GM12878 (cell line): ENCODE measurements around the gene ATP2C1. TPM values are rescaled to one million over a fixed set of nuclear protein-coding genes. Genes with fewer than 3 reads are reported as not detected.

Experiments used
- ATAC-seq: fragments of 200-7000 bp; cut with Tn5 transposase; 3 replicates; pipeline ENCODE4 v1.9.1; 2020; ENCODE audit warnings: mild to moderate bottlenecking, moderate library complexity
- BruUV-seq: library from RNA; stranded (reverse); fragments of 400-500 nt; replicated peaks from 2 replicates; lab custom pipeline; 2021; lab: Mats Ljungman, UMichigan
- CTCF ChIA-PET: fragments of 300-600 bp; sonication (Branson Sonifier 250); formaldehyde crosslinking; extraction: SDS; loops from one replicate; lab custom pipeline; 2021; ENCODE audit warnings: inconsistent platforms; lab: Yijun Ruan, JAX
- POLR2A ChIA-PET: fragments of 350-600 bp; formaldehyde crosslinking; extraction: SDS; loops from one replicate; lab custom pipeline; 2021; ENCODE audit warnings: inconsistent platforms; lab: Charles Lee
- RAD21 ChIA-PET: fragments of 300-600 bp; sonication (Branson Sonifier 250); formaldehyde crosslinking; loops from one replicate; lab custom pipeline; 2023; ENCODE audit warnings: antibody characterized with exemption; ENCODE audit not compliant: unreplicated experiment; lab: Charles Lee
- SMC1A ChIA-PET: fragments of 300-600 bp; sonication (Branson Sonifier 250); formaldehyde crosslinking; loops from one replicate; lab custom pipeline; 2023; ENCODE audit not compliant: unreplicated experiment, uncharacterized antibody; lab: Charles Lee
- DNase-seq: peaks from one replicate; pipeline ENCODE4 v3.0.0-alpha.2; 2011; ENCODE audit warnings: low read depth, low spot score
- FAIRE-seq: peaks from 3 replicates; lab custom pipeline; 2011; peaks lifted over from hg19 to GRCh38; lab: Jason Lieb, UNC
- H2AFZ ChIP-seq: 2 replicates; pipeline ENCODE4 v1.6.0; 2011; ENCODE audit warnings: low read depth, low read length, control low read depth; ENCODE audit not compliant: control insufficient read depth
- H3K27ac ChIP-seq: 2 replicates; pipeline ENCODE4 v1.5.1; 2011; ENCODE audit warnings: control low read depth; ENCODE audit not compliant: control insufficient read depth, insufficient read depth
- H3K27me3 ChIP-seq, 2 experiments: replicated peaks in 1 of 2; 2 replicates each; pipeline versions ENCODE4 v1.6.0 to v1.6.1; 2011; ENCODE audit warnings: low read length in 1 of 2; ENCODE audit not compliant: control insufficient read depth in 2 of 2, insufficient read depth in 2 of 2
- H3K36me3 ChIP-seq, 2 experiments: 2 replicates each; pipeline ENCODE4 v1.5.1; 2011; ENCODE audit warnings: low read length in 1 of 2; ENCODE audit not compliant: control insufficient read depth in 2 of 2, insufficient read depth in 2 of 2
- H3K4me1 ChIP-seq: 2 replicates; pipeline ENCODE4 v1.6.1; 2011; ENCODE audit warnings: mild to moderate bottlenecking, low read length, moderate library complexity, mixed read lengths; ENCODE audit not compliant: control insufficient read depth, insufficient read depth
- H3K4me2 ChIP-seq: 2 replicates; pipeline ENCODE4 v1.6.0; 2011; ENCODE audit warnings: control low read depth; ENCODE audit not compliant: control insufficient read depth, insufficient read depth
- H3K4me3 ChIP-seq: fragments of 200-600 bp; sonication (generic); 2 replicates; pipeline ENCODE4 v1.5.1; 2016
- H3K79me2 ChIP-seq: 2 replicates; pipeline ENCODE4 v1.6.0; 2011; ENCODE audit warnings: low read length; ENCODE audit not compliant: control insufficient read depth, insufficient read depth
- H3K9ac ChIP-seq: 2 replicates; pipeline ENCODE4 v1.8.0; 2011; ENCODE audit warnings: low read length, control low read depth, mixed read lengths; ENCODE audit not compliant: control insufficient read depth, insufficient read depth
- H3K9me3 ChIP-seq: replicated peaks from 3 replicates; pipeline ENCODE4 v1.5.1; 2011; ENCODE audit warnings: mild to moderate bottlenecking, low read length; ENCODE audit not compliant: control insufficient read depth, insufficient read depth
- H4K20me1 ChIP-seq: 2 replicates; pipeline ENCODE4 v1.6.0; 2011; ENCODE audit not compliant: control insufficient read depth, insufficient read depth
- JUNB ChIP-seq: IDR thresholded peaks from 2 replicates; pipeline ENCODE4 v1.6.1; 2016; ENCODE audit warnings: antibody characterized with exemption, mild to moderate bottlenecking
- NFXL1 ChIP-seq: fragments of 450-650 bp; IDR thresholded peaks from 2 replicates; pipeline ENCODE4 v1.6.1; 2017; ENCODE audit warnings: antibody characterized with exemption, mild to moderate bottlenecking, borderline replicate concordance
- POLR2A ChIP-seq: IDR thresholded peaks from 2 replicates; pipeline ENCODE4 v1.6.1; 2011; ENCODE audit warnings: low read depth, mild to moderate bottlenecking, low read length
- SREBF2 ChIP-seq: IDR thresholded peaks from 2 replicates; pipeline ENCODE4 v1.6.1; 2012; ENCODE audit warnings: mild to moderate bottlenecking, low read length
- TBL1XR1 ChIP-seq: IDR thresholded peaks from 2 replicates; pipeline ENCODE4 v1.6.1; 2012; ENCODE audit warnings: low read depth, low read length, improper control_type of control experiment
- ZSCAN29 ChIP-seq: fragments of 450-650 bp; IDR thresholded peaks from 2 replicates; pipeline ENCODE4 v1.6.1; 2017; ENCODE audit warnings: mild to moderate bottlenecking, moderate library complexity
- WGBS: methylation state at CpG from one replicate; pipeline ENCODE4 v1.1.6; 2016; ENCODE audit warnings: low lambda C conversion rate; ENCODE audit not compliant: insufficient replicate concordance, insufficient coverage; ENCODE audit errors: missing lambda C conversion rate; 5-methylcytosine and 5-hydroxymethylcytosine counted together
- in situ Hi-C: fragments of 300-500 bp; cut with MboI; formaldehyde crosslinking; loops from 9 replicates; pipeline ENCODE4 v1.14.3; 2018; ENCODE audit warnings: mixed read lengths
- intact Hi-C: fragments of 100-400 bp; cut with micrococcal nuclease; formaldehyde crosslinking; loops from one replicate; pipeline ENCODE4 v1.14.2; 2022; ENCODE audit not compliant: unreplicated experiment
- polyA plus RNA-seq, 11 experiments: library from polyadenylated mRNA; depleted of rRNA in 4 of 11; unstranded in 6 of 11; stranded (reverse) in 5 of 11; fragments of >200 nt; fragmentation: Nextera tagmentation in 4 of 11; fragmentation: Illumina TruSeq in 1 of 11; extraction: Ambion mirVana in 4 of 11; extraction: Trizol in 1 of 11; gene quantifications; 1 replicate in 1 of 11; 2 replicates in 10 of 11; pipeline versions ENCODE4 v1.2.1 to v1.2.3, GENCODE V29; 2011 to 2016; ENCODE audit warnings: inconsistent platforms in 2 of 11, missing spikeins in 2 of 11, low read depth in 1 of 11
- total RNA-seq, 4 experiments: library from RNA; depleted of rRNA in 3 of 4; stranded (reverse); fragments of >200 nt in 3 of 4; fragmentation: Illumina TruSeq in 1 of 4; extraction: Trizol in 1 of 4; gene quantifications; 2 replicates each; pipeline versions ENCODE4 v1.2.1 to v1.2.3, GENCODE V29; 2013 to 2021
- TF ChIP-seq, protein P1 (sequence below): IDR thresholded peaks from 2 replicates; pipeline ENCODE4 v1.6.1; 2011; ENCODE audit warnings: mild to moderate bottlenecking, low read depth, low read length, moderate library complexity; ENCODE audit not compliant: insufficient replicate concordance
- TF ChIP-seq, protein P2 (sequence below): fragments of 150-350 bp; IDR thresholded peaks from 2 replicates; pipeline ENCODE4 v1.6.1; 2014; ENCODE audit warnings: mild to moderate bottlenecking, low read depth, low read length
- TF ChIP-seq, protein P3 (sequence below): fragments of 450-650 bp; IDR thresholded peaks from 2 replicates; pipeline ENCODE4 v1.6.1; 2017; ENCODE audit warnings: mild to moderate bottlenecking, moderate library complexity

The ATP2C1 gene
- total and polyA plus RNA-seq, 10 of the 15 experiments (the other 5 are each of a cell fraction or from before 2014, with no cell fraction given) = 20.6 to 116 (median 55.1) TPM

DNA sequence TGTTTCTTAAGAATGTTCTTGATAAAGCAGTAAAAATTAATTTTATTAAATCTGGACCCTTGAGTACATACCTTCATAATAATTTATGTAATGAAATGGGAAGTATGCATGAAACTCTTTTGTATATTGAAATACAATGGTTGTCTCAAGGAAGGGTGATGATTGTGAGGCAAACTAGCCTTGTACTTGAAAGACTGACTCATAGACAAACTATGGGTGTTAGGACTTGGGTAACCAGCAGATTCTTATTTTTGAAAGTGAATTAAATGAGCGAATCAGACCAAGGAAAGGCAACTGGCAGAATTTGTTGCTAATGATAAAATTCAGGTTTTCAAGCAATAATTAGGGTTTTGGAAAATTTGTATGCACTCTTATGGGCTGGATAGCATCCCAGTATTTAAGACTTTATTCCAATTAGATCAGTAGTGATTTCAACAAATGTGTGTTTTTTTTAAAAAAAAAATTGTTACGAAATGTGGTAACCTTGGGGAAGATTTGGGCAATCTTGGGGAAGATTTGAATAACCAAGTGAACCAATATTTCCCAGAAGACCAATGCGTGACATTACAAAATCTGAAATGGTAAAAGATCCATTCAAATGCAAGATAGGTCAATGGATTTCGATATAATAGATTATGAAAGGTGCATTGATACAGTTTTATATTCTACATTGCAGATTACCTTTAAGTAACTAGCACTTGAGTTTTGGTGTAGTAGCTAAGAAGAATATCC lies 42.0 kb downstream of the ATP2C1 start:
- no peak overlapping the region for H3K9ac ChIP-seq
- no TSS peak for BruUV-seq
- peak; percentile 27 for FAIRE-seq
- H2AFZ ChIP-seq = no peak overlapping the region
- DNase-seq = no peak
- in situ Hi-C loops = no loop called here
- no peaks in the 10 kb centered on the region for H3K79me2 ChIP-seq
- no peak for TF ChIP-seq POLR2A
- no peak for TF ChIP-seq TBL1XR1
- no peak for TF ChIP-seq SREBF2
- TF ChIP-seq, protein P1, sequence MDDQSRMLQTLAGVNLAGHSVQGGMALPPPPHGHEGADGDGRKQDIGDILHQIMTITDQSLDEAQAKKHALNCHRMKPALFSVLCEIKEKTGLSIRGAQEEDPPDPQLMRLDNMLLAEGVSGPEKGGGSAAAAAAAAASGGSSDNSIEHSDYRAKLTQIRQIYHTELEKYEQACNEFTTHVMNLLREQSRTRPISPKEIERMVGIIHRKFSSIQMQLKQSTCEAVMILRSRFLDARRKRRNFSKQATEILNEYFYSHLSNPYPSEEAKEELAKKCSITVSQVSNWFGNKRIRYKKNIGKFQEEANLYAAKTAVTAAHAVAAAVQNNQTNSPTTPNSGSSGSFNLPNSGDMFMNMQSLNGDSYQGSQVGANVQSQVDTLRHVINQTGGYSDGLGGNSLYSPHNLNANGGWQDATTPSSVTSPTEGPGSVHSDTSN = no peak
- no peak overlapping the region for H3K4me2 ChIP-seq
- H4K20me1 ChIP-seq = no peaks in the 10 kb centered on the region
- SMC1A ChIA-PET = interaction anchor here (1.1 to 1.6 kb wide), 3 partner anchors 33 to 42 kb away, joined by 3 to 4 read pairs (median 3); partner anchors contain the start of gene ATP2C1
- H3K4me1 ChIP-seq = no peaks in the 10 kb centered on the region
- RAD21 ChIA-PET = no interaction called here
- POLR2A ChIA-PET = interaction anchor here (1.4 kb wide), 1 partner anchor 10 kb away, joined by 3 read pairs; no protein-coding TSS in a partner anchor
- H3K9me3 ChIP-seq = no peaks in the 10 kb centered on the region
- CTCF ChIA-PET = interaction anchor here (1.8 kb wide), 1 partner anchor 8 kb away, joined by 4 read pairs; no protein-coding TSS in a partner anchor
- H3K27me3 ChIP-seq = no peaks in the 10 kb centered on the region
- H3K27ac ChIP-seq = no peak overlapping the region
- no peak overlapping the region for H3K4me3 ChIP-seq
- peaks cover 0 to 14% of the 10 kb centered on the region in 2 experiments; a peak in 2 of 4 replicates for H3K36me3 ChIP-seq
- no peak for ATAC-seq
- intact Hi-C loops = no loop called here
- 97% methylated on average over 4 of the region's 4 CpGs for WGBS

DNA sequence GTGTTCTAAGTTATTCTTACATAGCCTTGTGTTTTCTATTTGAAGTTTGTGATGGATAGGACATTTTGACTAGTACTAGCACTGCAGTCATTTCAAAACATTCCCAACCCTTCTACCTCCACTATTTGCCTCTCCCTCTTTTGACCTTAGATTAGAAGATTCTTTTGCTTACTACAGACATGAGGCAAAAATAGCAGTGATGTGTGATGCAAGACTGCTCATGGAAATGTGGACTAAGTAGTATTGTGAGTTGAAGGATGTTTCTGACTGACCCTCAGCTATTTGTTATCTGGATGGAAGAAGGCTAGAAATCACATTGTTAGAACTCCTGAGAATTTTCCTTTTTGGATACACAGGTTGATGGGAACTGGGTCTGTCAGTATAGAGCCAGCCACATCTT lies 45.9 kb downstream of the ATP2C1 start:
- ATAC-seq (no peak), FAIRE-seq (no peak), DNase-seq (no peak)
- H3K36me3 ChIP-seq = peaks cover 4 to 11% of the 10 kb centered on the region in 2 experiments
- H4K20me1 ChIP-seq = no peaks in the 10 kb centered on the region
- no TSS peak for BruUV-seq
- ChIA-PET POLR2A (no interaction called here), RAD21 (no interaction called here), SMC1A (interaction anchor here (3.1 kb wide), 1 partner anchor 11 kb away, joined by 9 read pairs; no protein-coding TSS in a partner anchor), CTCF (no interaction called here)
- no peaks in the 10 kb centered on the region for H3K4me1 ChIP-seq
- no peak overlapping the region for H3K4me2 ChIP-seq
- no peaks in the 10 kb centered on the region for H3K27me3 ChIP-seq
- TF ChIP-seq, protein P2, sequence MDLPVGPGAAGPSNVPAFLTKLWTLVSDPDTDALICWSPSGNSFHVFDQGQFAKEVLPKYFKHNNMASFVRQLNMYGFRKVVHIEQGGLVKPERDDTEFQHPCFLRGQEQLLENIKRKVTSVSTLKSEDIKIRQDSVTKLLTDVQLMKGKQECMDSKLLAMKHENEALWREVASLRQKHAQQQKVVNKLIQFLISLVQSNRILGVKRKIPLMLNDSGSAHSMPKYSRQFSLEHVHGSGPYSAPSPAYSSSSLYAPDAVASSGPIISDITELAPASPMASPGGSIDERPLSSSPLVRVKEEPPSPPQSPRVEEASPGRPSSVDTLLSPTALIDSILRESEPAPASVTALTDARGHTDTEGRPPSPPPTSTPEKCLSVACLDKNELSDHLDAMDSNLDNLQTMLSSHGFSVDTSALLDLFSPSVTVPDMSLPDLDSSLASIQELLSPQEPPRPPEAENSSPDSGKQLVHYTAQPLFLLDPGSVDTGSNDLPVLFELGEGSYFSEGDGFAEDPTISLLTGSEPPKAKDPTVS = no peak
- TF ChIP-seq NFXL1 (no peak), JUNB (no peak), ZSCAN29 (no peak)
- TF ChIP-seq, protein P3, sequence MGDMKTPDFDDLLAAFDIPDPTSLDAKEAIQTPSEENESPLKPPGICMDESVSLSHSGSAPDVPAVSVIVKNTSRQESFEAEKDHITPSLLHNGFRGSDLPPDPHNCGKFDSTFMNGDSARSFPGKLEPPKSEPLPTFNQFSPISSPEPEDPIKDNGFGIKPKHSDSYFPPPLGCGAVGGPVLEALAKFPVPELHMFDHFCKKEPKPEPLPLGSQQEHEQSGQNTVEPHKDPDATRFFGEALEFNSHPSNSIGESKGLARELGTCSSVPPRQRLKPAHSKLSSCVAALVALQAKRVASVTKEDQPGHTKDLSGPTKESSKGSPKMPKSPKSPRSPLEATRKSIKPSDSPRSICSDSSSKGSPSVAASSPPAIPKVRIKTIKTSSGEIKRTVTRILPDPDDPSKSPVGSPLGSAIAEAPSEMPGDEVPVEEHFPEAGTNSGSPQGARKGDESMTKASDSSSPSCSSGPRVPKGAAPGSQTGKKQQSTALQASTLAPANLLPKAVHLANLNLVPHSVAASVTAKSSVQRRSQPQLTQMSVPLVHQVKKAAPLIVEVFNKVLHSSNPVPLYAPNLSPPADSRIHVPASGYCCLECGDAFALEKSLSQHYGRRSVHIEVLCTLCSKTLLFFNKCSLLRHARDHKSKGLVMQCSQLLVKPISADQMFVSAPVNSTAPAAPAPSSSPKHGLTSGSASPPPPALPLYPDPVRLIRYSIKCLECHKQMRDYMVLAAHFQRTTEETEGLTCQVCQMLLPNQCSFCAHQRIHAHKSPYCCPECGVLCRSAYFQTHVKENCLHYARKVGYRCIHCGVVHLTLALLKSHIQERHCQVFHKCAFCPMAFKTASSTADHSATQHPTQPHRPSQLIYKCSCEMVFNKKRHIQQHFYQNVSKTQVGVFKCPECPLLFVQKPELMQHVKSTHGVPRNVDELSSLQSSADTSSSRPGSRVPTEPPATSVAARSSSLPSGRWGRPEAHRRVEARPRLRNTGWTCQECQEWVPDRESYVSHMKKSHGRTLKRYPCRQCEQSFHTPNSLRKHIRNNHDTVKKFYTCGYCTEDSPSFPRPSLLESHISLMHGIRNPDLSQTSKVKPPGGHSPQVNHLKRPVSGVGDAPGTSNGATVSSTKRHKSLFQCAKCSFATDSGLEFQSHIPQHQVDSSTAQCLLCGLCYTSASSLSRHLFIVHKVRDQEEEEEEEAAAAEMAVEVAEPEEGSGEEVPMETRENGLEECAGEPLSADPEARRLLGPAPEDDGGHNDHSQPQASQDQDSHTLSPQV = no peak
- H3K27ac ChIP-seq = no peak overlapping the region
- H3K9ac ChIP-seq = no peak overlapping the region
- no peak overlapping the region for H2AFZ ChIP-seq
- intact Hi-C loops (no loop called here), in situ Hi-C loops (no loop called here)
- H3K79me2 ChIP-seq = no peaks in the 10 kb centered on the region
- H3K9me3 ChIP-seq = no peaks in the 10 kb centered on the region
- no peak overlapping the region for H3K4me3 ChIP-seq
